Measurements from ENCODE around the gene ABLIM2.

Gene ABLIM2

GRCh38 chr4:8039290-8039689, 119.3 kb downstream of the ABLIM2 start:
- DNase-seq = no peak

DNA sequence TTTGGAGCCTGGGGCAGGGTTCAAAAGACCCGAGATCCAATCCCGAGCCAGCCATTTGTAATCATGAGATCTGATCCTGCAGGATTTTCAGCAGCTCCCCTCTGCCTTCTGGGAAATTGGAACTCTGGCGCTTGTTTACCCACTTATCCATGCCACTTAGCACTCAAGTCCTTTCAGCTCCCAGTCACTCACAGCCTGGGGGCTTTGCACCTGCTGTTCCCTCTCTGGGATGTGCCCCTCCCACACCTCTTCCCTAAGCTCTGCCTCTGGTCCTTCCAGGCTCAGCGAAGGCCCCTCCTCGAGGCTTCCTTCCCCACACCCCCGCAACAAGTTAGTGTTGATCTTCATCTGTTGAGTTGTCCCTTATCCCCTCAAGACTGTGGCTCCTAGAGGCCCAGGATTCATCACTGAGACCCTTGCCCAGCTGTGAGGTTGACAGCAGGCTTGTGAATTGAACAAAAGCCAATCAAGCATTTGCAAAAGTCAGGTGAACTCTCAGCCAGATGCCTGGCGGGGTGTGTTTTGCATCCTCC, 119.8 kb downstream of the ABLIM2 start:
- DNase-seq = no peak

- DNase-seq = no peak
Observed at GRCh38 chr4:8038083-8038482, 120.5 kb downstream of the ABLIM2 start.

DNA sequence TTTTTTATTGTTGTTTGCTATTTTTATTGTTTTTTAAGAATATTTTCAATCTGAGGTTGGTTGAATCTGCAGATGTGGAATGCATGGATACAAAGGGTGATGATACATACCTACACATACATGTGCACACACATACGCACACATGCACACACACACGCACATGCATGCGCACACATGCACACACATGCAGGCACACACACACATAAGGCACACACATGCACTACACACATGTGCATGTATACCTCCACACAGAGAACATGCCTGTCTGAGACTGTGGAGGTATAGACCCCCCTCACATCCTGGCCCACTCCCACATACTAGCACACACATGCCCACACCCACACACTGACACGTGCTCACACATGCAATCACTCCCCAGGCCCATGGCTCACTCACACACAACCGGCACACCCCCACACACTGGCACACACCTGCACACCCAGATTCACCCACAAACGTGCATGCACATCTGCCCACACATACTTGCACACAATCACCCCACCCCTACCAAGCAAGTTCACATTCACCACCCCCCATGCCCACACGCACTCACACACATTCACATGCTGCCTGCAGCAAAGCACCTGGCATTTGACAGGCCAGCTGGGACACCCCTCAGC, 121.4 kb downstream of the ABLIM2 start:
- DNase-seq = no peak

- no peak for DNase-seq
Observed at GRCh38 chr4:8035371-8035780, 123.2 kb downstream of the ABLIM2 start.

GRCh38 chr4:8033829-8034528, 124.6 kb downstream of the ABLIM2 start:
- DNase-seq = no peak

DNA sequence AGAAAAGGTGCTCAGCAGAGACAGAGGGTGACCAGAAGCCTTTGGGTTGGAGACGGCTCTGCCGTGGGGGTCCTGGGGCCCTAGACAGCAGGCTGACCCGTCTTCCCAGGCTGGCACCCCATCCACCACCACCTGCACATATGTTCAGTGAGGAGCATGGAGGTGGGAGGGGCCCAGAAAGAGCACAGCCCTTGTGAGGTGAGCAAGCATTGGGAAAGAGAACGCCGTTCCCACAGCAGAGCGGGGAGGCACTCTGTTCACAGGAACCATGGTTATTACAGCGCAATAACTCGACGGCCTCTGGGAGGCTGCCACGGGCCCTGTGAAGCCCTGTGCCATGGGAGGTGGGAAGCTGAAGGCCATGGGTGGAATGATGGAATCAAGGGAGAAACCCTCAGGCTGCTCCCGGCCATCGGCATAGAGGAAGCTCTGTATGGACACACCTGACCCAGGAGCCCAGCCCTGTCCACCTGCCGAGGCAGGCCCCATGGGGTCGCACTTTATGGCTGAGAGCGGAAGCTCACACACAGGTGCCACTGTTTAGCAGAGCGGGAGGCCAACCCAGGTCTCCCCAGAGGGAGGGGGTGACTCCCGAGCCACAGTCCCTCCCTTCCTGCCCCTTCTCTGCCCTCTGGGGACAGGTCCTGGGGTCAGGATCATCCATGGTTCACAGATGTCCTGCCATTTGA, 125.4 kb downstream of the ABLIM2 start:
- no peak for DNase-seq

DNA sequence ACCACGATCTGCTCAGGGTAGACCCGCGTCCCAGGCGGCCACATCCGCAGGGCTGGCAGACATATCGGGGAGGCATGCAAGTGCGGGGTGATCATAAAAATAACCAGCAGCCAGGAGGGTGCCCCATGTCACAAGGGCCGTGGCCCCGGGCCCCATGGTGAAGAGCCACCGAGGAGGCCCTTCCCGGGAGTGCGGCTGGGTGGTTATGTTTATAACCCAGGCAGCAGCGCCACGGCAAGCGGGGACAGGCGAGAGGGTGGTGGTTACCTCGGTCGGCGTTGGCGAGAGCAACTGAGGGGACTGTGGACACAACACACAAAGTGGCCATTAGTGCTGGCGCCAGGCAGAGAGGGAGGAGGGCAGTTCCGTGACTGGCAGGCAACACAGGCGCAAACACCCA, 126.2 kb downstream of the ABLIM2 start:
- DNase-seq = no peak

GRCh38 chr4:8030121-8030781, 128.4 kb downstream of the ABLIM2 start:
- no peak for DNase-seq

DNA sequence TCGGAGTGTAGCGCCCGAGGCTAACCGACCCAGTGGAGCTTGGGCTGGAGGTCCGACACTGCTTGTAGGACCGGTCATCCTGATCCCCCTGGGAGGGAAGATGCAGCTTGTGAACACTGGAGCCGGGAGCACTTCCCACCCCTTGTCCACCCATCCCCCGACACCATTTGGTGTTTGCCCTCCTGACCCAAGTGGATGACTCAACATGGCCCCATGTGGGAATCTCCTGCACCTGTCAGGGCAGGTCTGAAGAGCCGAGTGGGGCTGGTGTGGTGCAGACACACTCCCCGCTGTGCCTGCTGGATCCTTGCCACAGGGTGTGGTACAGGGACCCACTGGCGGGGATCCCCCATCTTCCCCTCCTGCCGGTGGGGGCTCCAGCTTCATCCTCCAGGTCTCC, 128.9 kb downstream of the ABLIM2 start:
- DNase-seq = no peak

- DNase-seq = no peak
Observed at GRCh38 chr4:8028884-8029568, 129.6 kb downstream of the ABLIM2 start.

GRCh38 chr4:8028368-8028767, 130.2 kb downstream of the ABLIM2 start:
- no peak for DNase-seq

- no peak for DNase-seq
Observed at GRCh38 chr4:8026453-8026852, 132.2 kb downstream of the ABLIM2 start.

GRCh38 chr4:8025668-8026067, 132.9 kb downstream of the ABLIM2 start:
- DNase-seq = no peak

DNA sequence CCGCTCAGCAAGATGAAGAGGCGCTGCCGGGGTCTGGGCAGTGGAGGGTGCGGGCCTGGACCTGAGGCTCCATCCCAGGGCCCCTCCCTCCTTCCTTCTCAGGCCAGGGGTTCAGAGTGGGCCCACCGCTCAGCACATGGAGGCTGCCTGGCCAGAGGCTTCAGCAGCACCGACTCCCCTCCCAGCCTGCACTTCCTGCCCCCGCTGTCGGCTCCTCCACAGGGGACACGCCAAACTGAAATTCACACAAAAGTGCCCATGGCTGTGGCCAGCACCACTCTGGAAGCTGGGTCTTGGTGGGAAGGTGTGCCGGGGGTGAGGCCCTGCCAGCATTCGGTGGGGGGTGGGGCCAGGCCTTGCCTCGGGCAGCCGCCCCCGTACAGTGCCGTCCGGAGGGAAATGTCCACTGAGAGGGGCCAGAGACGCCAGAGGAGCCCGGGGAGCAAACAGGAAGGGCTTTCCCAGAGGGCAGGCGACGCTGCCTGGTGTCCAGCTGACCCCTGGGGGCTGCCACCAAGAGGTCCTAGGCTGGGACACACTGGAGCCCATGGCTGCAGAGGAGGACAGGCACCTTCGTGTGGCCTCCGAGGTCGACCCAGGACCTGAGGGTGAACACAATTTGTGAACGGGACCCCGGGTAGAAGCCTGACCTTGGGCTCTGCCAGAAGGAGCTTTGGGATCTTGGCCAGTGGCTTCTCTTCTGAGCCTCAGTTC, 134.4 kb downstream of the ABLIM2 start:
- no peak for DNase-seq

DNA sequence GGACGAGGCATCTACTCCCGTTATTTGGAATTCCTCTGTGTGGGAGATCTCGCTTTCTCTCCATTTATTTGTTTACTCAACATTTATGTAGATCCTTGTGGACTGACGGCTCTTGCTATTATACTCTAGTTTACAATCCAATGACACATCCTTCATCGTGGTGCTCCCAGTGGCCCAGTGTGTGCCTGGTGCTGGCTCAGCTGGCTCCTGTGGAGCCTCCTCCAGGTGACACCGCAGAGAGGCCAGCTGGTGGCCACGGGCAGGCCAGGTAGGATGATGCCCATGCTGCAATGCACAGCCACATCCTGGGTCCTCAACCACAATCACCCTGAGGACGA, 134.9 kb downstream of the ABLIM2 start:
- DNase-seq = no peak

DNA sequence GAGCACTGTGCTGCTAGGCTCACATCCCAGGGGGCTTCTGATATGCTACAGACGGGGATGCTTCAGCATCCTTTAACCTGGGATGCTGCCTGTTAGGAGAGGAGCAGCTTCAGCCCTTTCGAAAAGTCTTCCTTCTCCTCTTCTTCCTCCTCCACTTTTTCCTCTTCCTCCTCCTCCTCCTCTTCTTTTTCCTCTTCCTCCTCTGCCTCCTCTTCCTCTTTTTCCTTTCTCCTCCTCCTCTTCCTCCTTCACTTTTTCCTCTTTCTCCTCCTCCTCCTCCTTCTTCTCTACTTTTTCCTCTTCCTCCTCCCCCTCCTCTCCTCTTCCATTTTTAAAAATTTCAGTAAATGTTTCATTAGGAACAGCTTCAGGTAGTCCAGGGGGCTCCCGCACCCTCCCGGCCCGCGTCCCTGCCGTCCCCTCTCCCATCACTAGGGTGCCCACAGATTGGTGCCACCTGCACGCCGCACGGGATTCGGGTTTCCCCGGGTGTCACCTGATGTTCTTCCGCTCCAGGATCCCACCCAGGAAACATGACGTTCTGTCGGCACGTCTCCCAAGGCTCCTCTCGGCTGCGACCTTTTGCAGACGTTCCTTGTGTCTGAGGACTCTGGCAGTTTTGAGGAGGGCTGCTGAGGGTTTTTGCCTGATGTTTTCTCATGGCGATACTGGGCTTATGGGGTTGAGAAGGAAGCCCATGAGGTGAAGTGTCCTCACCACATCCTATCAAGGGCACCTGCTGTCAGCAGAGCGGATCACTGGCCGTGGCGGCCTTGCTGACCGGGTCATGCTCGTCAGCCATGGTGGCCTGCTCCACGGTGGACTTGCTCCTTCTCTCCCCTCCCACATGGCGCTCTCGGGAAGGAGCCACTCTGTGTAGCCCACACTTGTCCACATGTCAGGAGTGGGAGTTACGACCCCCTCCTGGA, 135.6 kb downstream of the ABLIM2 start:
- DNase-seq = no peak

GRCh38 chr4:8021796-8022195, 136.8 kb downstream of the ABLIM2 start:
- DNase-seq = no peak

- no peak for DNase-seq
Observed at GRCh38 chr4:8019396-8020365, 138.9 kb downstream of the ABLIM2 start.

DNA sequence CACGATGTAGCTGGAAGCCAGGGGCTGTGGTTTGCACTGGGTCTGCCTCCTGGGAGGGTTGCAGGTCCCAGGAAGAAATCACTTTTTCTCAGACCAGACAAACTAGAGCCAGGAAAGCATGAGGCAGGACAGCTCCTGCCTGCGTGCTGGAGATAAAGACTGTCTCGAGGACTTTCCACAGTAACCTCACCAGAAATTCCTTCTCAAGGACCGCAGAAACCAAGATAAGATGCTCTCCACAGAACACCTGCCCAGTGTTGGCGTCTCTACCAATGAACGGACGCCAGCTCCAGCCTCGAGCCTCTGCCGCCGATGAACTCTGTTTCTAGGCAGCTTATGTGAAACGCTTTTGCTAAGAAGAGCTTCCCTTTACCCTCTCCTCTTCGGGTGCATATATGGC, 142.1 kb downstream of the ABLIM2 start:
- no peak for DNase-seq
